Transverse colon (tissue), 4 donors: Measurements from ENCODE around the gene VPS35L. TPM values are rescaled to one million over a fixed set of nuclear protein-coding genes. Genes with fewer than 3 reads are reported as not detected.

Experiments used
- DNase-seq: peaks from one replicate; pipeline ENCODE4 v3.0.0-alpha.2; 2019
- H3K27ac ChIP-seq, 4 donors: fragments of 200-600 bp; sonication (generic); 2 replicates each; pipeline ENCODE4 v1.5.1; 2016 to 2018; ENCODE audit warnings: inconsistent platforms in 4 of 4
- H3K27me3 ChIP-seq: fragments of 200-600 bp; sonication (generic); 2 replicates; pipeline ENCODE4 v1.5.1; 2017; ENCODE audit warnings: inconsistent platforms
- H3K36me3 ChIP-seq, 4 donors: fragments of 200-600 bp; sonication (generic); 2 replicates each; pipeline ENCODE4 v1.5.1; 2017 to 2019; ENCODE audit warnings: inconsistent platforms in 4 of 4
- H3K4me1 ChIP-seq, 4 donors: fragments of 200-600 bp; sonication (generic); 2 replicates each; pipeline ENCODE4 v1.5.1; 2017 to 2020; ENCODE audit warnings: inconsistent platforms in 4 of 4
- H3K4me3 ChIP-seq, 4 donors: fragments of 200-600 bp; sonication (generic); 1 replicate in 1 of 4; 2 replicates in 3 of 4; pipeline versions ENCODE4 v1.5.1 to v1.6.1; 2017 to 2019; ENCODE audit warnings: inconsistent platforms in 4 of 4
- H3K9me3 ChIP-seq, 2 donors: fragments of 200-600 bp; sonication (generic); 2 replicates each; pipeline ENCODE4 v1.5.1; 2017 to 2019; ENCODE audit warnings: inconsistent platforms in 2 of 2
- EP300 ChIP-seq: sonication (generic); formaldehyde crosslinking; IDR thresholded peaks from one replicate; pipeline ENCODE4 v1.6.1; 2017; ENCODE audit warnings: antibody characterized with exemption, low read depth
- POLR2A ChIP-seq: fragments of 450-650 bp; IDR thresholded peaks from one replicate; pipeline ENCODE4 v1.6.1; 2016; ENCODE audit warnings: antibody characterized with exemption, mild to moderate bottlenecking, moderate library complexity
- POLR2AphosphoS5 ChIP-seq, 3 donors: sonication (generic); formaldehyde crosslinking; IDR thresholded peaks; one replicate each; pipeline ENCODE4 v1.6.1; 2016; ENCODE audit warnings: antibody characterized with exemption in 3 of 3
- WGBS, 2 donors: methylation state at CpG; one replicate each; pipeline ENCODE4 v1.1.5; 2018; ENCODE audit warnings: low coverage in 1 of 2; 5-methylcytosine and 5-hydroxymethylcytosine counted together
- in situ Hi-C, 4 donors: fragments of 200-750 bp; cut with MboI; loops; one replicate each; pipeline versions ENCODE4 v1.15.0 to v1.15.1; 2017; ENCODE audit warnings: low sequenced_read_pairs in 3 of 4, low pct_ligation_motif_present in 1 of 4, low pct_unique_long_range_greater_than_20kb in 1 of 4
- intact Hi-C: fragments of 100-400 bp; cut with DNase I; formaldehyde crosslinking; loops from one replicate; pipeline ENCODE4 v1.15.1; 2023; ENCODE audit warnings: low total_unique reads
- total RNA-seq, 4 donors: library from RNA; depleted of rRNA; stranded (reverse); fragments of >200 nt; gene quantifications; one replicate each; pipeline ENCODE4 v1.1.0, GENCODE V29; 2016
- TF ChIP-seq, protein P1 (sequence below), 5 experiments: fragments of 200-600 bp in 3 of 5; fragments of 450-650 bp in 2 of 5; sonication (generic) in 3 of 5; IDR thresholded peaks; 1 replicate in 2 of 5; 2 replicates in 3 of 5; pipeline ENCODE4 v1.5.1; 2016 to 2017; ENCODE audit warnings: antibody characterized with exemption in 5 of 5, inconsistent platforms in 3 of 5, mild to moderate bottlenecking in 2 of 5, moderate library complexity in 1 of 5

VPS35L gene
- total RNA-seq, 4 donors from 2014 or later, result 40.0 to 89.8 (median 51.5) TPM

DNA sequence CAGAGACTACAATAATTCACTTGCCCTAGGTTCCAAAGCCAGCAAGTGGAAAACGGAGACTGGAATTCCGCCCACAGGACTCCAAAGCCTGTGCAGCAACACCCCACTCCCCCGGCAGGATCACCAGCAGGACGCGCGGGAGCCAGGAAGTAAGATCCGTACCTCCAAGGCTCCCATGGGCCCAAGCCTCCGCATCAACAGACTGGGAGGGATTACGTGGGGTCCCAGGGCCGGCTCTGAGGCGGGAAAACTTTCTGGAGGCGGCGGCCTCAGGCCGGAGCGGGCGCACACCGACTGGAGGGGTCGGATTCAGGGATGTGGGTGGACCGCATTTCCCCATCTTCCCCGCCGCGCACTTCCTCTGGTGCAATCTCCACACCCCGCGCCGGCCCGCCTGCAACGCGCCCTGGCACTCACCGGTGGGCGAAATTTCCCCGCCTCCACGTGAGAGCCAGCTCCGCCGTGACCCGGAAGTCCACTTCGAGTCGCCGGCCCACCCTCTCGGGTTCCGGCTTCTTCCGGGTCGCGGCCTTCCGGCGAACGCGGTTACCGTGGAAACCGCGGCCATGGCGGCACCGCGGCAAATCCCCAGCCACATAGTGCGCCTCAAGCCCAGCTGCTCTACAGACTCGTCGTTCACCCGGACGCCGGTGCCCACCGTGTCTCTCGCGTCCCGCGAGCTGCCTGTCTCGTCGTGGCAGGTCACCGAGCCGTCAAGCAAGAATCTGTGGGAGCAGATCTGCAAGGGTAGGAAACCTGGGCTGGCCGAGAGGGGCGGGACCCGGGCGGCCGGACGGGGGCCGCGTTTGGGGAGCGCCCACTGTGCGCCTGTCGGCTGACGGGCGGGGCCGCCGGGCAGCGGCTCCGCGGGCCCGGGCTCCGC is 162.5 kb downstream of the VPS35L start, which contains the start of the genes IQCK and KNOP1:
Gene IQCK (plus strand): TSS at position 531 of the 883 bp plus-strand sequence. CDS start 36 bp downstream, at position 567.
Gene KNOP1 (minus strand): TSS at position 487 of the 883 bp plus-strand sequence. CDS start 3,192 bp downstream, outside the sequence.
- DNase-seq, result peak; percentile 90
- Histone ChIP-seq H3K4me3 (peak within 1 kb of the TSS; percentile 73 to 95 (median 91)), H3K9me3 (no peaks in the 10 kb centered on the region), H3K27me3 (no peaks in the 10 kb centered on the region), H3K27ac (peak within 1 kb of the TSS; percentile 82 to 90 (median 86)), H3K4me1 (peaks cover 9 to 32% (median 27%) of the 10 kb centered on the region in 4 donors), H3K36me3 (no peaks in the 10 kb centered on the region)
- intact Hi-C loops, result loop anchor here (10.0 kb wide), 1 partner anchor 167 kb away; the partner anchor contains the start of gene GPRC5B
- WGBS, 2 donors, result 0% methylated on average over 83 of the region's 88 CpGs; no CpG with 5 or more reads in 1 of the 2 donors
- in situ Hi-C loops, result loop anchor here in 1 of 4 donors (25.0 kb wide), 1 partner anchor 169 kb away; the partner anchor contains the start of gene GPRC5B
- peak; percentile 64 to 78 (median 72) for TF ChIP-seq POLR2AphosphoS5 (IDR thresholded peaks at IDR 0.05)
- peak; percentile 50 for TF ChIP-seq POLR2A
- TF ChIP-seq, protein P1, sequence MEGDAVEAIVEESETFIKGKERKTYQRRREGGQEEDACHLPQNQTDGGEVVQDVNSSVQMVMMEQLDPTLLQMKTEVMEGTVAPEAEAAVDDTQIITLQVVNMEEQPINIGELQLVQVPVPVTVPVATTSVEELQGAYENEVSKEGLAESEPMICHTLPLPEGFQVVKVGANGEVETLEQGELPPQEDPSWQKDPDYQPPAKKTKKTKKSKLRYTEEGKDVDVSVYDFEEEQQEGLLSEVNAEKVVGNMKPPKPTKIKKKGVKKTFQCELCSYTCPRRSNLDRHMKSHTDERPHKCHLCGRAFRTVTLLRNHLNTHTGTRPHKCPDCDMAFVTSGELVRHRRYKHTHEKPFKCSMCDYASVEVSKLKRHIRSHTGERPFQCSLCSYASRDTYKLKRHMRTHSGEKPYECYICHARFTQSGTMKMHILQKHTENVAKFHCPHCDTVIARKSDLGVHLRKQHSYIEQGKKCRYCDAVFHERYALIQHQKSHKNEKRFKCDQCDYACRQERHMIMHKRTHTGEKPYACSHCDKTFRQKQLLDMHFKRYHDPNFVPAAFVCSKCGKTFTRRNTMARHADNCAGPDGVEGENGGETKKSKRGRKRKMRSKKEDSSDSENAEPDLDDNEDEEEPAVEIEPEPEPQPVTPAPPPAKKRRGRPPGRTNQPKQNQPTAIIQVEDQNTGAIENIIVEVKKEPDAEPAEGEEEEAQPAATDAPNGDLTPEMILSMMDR (IDR thresholded peaks at IDR 0.05), result peak in 2 of 5 experiments; percentile 36 to 39
- TF ChIP-seq EP300, result peak; percentile 15

DNA sequence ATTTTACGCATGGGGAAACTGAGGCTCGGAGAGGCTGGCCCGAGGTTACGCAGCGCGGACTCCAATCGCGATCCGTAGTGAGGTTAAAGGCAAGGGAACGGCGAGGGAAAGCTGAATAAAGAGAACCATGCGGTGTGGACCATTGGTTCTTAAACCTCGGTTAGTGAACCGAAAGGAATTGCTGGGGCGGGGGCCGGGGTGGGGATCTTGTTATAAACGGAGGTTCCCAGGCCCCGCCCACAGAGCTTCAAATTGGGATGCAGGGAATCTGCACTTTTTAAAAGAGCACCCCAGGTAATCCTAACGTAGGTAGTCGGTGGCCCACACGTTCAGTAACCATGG is 163.1 kb downstream of the VPS35L start:
- 0 to 1% methylated on average over 10 to 21 of the region's 21 CpGs for WGBS, 2 donors
- intact Hi-C loops (loop anchor here (10.0 kb wide), 1 partner anchor 166 kb away; the partner anchor contains the start of gene GPRC5B), in situ Hi-C loops (loop anchor here in 1 of 4 donors (25.0 kb wide), 1 partner anchor 169 kb away; the partner anchor contains the start of gene GPRC5B)
- H3K27ac ChIP-seq, result peak overlapping the region; percentile 82 to 90 (median 86)
- peak overlapping the region; percentile 73 to 95 (median 91) for H3K4me3 ChIP-seq
- DNase-seq, result no peak
- no peaks in the 10 kb centered on the region for H3K9me3 ChIP-seq
- no peaks in the 10 kb centered on the region for H3K27me3 ChIP-seq
- no peaks in the 10 kb centered on the region for H3K36me3 ChIP-seq
- H3K4me1 ChIP-seq, result peaks cover 9 to 32% (median 27%) of the 10 kb centered on the region in 4 donors
- TF ChIP-seq POLR2A, result no peak
- TF ChIP-seq EP300, result no peak
- no peak for TF ChIP-seq POLR2AphosphoS5 (IDR thresholded peaks at IDR 0.05)
- TF ChIP-seq, protein P1 (IDR thresholded peaks at IDR 0.05), result no peak

DNA sequence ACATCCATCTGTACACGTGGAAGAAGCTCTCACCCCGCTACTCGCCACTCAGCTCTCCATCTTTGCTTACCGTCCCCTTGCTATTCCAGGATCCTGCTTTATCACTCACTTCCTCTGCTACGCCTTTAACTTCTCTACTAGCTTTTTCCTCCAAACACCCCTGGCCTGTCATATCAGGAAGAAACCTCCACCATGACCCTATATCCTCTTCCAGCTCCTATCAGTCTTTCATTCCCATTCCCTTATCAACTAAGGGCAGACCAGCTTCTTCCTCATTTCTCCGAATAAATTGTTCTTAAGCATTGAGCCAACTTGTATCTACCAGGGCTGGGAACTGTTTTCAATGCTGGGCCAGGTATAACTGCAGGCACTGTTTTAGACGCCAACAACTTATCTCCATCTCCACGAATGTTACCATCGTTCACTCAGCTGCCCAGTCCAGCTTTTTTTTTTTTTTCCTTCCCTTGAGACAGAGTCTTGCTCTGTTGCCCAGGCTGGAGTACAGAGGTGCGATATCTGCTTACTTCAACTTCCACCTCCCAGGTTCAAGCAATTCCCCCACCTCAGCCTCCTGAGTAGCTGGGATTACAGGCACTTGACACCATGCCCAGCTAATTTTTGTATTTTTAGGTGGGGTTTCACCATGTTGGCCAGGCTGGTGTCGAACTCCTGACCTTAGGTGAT is 166.9 kb downstream of the VPS35L start:
- DNase-seq, result no peak
- Histone ChIP-seq H3K36me3 (no peaks in the 10 kb centered on the region), H3K27me3 (no peaks in the 10 kb centered on the region), H3K27ac (no peak overlapping the region), H3K4me1 (peaks cover 0 to 12% (median 8%) of the 10 kb centered on the region in 4 donors), H3K9me3 (no peaks in the 10 kb centered on the region), H3K4me3 (no peak overlapping the region)
- in situ Hi-C loops, result loop anchor here in 1 of 4 donors (25.0 kb wide), 1 partner anchor 165 kb away; the partner anchor contains the start of gene GPRC5B
- intact Hi-C loops, result no loop called here
- no peak for TF ChIP-seq EP300
- TF ChIP-seq, protein P1 (IDR thresholded peaks at IDR 0.05), result no peak
- TF ChIP-seq POLR2A, result no peak
- no peak for TF ChIP-seq POLR2AphosphoS5 (IDR thresholded peaks at IDR 0.05)
- WGBS, 2 donors, result 87 to 88% methylated on average over 9 to 11 of the region's 11 CpGs
